Effector CD8-positive, alpha-beta T cell (primary cell): Measurements from ENCODE around the gene TLL2.

Experiments used
- DNase-seq: peaks from one replicate; lab custom pipeline; 2025; lab: John Stamatoyannopoulos, UW

Gene TLL2

DNA sequence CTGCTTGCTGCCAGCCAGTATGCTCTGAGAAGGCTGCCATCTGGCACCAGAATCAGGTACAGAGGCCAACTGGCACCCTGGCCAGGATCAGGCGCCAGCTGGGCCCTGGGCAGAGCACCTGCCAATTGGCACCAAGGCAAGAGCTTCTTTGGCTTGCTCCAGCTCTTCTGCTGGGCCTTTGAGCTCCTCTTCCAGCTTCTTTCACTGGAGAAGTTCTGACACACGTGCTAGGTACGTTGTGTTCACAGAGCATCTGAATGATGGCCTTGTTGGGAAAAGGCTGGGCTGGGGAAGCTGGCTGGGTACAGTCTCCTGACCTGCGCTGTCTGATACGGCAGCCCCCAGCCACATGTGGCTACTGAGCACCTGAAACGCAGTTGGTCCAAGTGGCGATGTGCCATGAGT lies 123.3 kb downstream of the TLL2 start:
- DNase-seq = no peak

DNA sequence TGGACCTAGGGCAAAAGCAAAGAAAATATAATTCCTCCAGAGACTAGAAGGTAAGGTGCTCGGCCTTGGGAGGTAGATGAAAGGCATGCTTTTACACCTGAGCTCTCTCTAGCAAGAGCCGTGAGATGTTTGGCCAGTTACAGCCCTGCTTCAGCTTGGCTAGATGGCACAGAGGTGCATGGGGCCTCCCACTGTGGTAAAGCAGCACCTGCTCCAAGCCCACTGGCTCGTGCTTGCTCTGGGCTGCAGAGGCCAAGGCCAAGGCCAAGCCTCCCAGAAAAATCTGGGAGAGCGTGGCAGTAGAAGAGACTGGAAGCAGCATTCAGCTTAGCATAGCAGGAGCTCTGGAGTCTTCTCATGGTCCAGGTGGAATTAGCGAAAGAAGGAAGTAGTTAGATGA lies 123.9 kb downstream of the TLL2 start:
- DNase-seq = no peak

DNA sequence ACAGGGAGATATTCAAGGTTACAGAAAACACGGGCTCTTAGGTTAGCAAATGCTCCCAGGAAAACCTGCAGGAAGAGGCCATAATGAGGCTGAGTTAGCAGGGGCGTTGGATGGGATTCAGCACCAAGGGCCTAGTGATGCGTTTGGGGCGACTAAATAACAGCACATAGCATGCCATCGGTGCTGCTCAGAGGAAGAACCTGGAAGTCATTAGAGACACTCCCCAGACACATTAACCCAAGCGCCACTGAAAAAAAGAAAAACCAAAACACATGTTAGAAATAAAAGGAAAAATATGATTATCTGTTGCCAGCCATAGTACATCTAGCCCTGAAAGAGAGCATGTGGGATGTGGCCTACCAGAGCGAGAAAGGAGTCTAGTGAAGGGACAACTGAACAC lies 126.1 kb downstream of the TLL2 start:
- no peak for DNase-seq

DNA sequence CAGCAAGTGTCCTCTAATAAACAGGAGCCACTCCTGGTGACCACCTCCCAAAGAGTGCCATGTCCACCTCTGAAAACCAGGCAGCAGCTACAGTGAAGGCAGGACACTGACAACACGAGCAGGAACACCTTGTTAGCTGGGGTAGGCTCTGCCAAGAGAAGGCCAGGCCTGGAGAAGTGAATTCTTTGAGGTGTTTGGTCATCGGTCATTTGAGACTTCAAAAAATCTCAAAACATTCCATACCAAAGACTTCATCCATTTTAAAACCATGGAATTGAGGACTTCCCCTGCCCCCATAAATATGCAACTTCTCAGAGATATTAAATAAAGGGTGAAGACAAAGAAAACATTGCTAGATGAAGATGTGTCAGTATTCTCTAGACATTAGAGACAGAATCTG lies 126.6 kb downstream of the TLL2 start:
- no peak for DNase-seq

DNA sequence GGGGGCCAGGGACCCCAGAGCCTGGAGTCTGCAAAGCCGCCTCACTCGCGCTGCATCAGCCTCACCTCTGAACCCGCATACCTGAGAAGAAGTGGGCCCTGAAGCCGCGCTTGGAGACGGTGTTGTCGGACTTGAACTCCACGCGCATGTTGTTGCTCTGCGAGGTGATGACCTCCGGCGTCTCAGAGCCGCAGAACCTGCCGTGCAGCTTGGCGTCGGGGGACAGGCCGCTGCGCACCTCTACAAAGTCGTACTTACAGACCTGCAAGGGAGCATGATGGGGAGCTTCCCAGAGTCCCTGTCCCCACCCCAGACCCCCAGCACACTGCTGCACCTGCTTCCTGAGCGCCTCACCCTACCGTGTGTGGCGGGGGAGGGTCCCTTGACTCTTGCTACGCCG lies 129.2 kb downstream of the TLL2 start:
- DNase-seq = no peak

DNA sequence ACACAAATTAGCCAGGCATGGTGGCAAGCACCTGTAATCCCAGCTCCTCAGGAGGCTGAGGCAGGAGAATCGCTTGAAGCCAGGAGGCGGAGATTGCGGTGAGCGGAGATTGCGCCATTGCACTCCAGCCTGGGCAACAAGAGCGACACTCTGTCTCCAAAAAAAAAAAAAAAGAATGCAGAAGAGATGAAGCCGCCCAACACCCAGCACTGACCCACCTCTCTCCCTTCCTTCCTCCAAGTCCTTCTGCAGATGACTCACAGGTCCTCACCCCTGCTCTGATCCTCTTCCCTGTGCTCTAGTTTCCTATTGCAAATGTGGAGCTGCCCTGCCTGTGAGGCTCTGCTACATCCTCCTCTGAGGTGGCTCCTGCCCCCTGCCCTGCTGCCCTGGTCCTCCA lies 132.9 kb downstream of the TLL2 start:
- DNase-seq = no peak

DNA sequence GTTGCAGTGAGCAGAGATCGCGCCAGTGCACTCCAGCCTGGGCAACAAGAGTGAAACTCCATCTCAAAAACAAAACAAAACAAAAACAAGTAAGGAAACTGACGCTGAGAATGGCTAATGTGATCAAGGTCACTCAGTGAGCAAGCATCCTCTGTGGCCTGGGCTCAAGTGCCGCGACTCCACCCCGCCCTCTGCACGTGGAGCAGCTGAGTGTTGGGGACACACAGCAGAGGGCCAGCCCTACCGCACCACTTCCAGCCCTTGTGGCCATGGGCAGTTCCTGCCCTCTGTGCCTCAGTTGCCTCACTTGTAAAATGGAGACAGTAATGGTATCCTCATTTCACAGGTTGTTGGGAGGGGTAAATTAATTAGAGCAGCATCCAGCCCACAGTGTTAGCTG lies 134.0 kb downstream of the TLL2 start:
- DNase-seq = no peak

DNA sequence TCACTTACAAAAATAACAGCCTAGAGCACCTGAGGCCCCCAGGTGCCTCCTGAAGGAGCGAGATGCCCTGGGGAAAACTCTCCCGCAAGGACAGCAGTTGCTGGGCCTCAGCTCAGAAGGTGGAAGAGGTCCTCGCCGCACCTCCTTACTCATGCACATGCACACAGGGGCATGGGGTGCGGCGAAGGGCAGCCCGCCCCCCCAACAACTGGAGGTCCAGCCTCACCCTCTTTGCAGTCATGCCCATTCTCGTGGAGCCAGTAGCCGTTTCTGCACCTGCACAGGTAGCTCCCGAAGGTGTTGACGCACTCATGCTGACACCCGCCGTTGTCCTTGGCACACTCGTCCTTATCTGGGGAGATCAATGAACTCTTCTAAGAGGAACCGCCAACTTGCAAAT lies 135.0 kb downstream of the TLL2 start:
- DNase-seq = no peak

DNA sequence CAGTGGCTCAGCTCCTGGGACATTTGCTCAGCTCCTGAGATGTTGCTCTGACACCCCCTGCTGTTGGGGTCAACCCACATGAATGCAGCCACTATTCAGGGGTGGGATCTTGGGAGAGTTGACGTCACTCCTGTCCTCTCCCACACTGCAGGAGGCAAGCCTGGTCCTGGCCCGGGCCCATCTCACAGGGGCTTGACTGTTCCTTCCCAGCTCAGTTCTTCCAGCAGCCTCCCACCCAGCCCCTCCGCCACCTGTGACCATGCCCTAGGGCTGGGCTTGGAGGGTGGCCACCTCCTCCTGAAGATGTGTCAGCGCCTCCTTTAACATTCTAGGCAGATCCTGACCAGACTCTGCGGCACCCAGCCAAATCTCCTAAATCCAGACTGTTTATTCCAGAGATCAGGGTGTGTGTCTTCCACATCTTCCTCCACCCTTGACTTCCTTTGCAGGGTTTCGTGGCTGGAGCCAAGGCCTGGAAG lies 135.9 kb downstream of the TLL2 start:
- no peak for DNase-seq

DNA sequence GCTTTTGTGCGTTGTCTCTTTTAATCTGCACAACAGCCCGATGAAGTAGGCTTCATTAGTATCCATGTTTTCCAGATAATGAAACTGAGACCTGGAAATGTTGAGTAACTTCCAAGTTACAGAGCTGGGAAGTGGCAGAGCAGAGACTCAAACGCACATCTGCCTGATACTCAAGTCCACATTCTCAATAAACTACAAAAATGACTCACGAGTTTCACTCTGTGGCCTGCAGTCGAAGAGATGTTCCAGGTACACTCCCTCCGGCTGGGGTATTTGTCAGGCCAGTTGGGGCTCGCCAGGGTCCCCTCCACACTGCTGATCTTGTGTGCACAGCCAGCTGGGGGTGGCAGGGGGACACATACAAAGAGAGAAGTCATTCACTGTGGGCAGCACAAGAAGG lies 137.2 kb downstream of the TLL2 start:
- DNase-seq = no peak

DNA sequence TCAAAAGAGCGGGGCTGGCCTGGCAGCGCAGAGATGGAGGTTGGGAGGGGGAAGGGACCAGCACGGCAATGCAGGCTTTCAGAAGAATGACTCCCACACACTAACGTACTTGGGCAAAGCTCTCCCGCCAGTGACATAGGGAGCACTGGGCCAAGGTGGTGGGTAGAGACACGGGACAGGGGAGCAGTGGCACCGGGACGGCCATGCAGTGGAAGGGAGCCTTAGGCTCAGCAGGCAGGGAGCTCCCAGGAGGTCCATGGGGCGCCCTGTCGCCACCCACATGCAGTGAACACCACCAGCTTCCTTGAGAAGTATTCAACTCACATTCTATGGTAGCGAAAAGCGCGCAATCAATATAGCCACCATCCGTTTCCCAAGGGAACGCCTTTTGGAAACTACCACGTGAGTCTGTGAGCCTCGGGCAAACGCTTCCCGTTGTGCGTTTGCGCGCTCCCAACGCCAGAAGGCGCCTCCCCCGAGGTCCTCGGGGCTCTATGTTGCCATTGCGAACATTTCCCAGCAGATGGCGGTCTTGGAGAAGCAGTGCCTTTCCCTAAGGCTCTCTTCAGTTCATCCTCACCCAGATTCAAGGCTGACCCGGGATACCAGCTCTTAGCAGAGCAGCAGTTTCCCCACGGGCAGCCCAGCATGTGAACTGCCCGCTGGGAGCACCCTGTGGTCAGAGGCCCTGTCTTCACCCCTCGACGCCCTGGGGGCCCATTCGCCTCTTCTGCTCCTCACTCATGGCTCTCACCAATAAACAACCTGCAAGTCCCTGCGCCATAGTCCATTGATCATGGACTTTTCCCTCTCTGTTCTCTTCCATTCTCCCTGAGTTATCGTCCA lies 138.5 kb downstream of the TLL2 start:
- peak; percentile 55 for DNase-seq

DNA sequence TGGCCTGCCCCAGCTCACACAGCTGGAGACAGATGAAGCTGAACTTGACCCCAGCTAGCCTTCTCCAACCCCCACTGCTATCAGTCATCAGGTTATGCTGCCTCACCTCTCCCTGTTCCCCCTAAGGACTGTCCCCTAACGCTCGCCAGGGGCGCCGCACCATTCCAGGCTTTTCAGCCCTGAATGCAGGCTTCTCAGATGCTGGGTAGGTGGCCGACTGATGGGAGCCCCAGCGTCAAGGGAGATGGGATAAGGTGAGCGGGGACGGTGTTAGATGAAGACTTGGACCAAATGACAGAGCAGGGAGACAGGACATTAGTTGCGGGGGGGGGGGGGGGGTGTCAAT lies 139.1 kb downstream of the TLL2 start:
- no peak for DNase-seq

DNA sequence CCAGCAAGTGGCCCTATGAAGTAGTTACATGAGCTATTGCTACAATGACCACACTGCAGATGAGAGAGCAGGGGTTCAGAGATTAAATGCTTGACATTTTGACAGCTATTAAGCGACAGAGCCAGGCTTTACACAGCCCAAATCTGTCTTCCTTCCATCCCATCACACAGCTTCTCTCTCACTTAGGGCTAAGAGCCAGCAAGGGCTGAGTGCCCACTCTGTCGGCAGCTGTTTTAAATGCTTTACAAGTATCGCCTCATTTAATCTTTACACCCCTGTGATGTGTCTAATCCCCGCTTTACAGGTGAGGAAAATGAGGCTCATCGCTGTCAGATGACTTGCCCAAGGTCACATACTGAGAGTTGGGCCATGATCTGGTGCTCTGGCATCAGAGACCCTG lies 139.7 kb downstream of the TLL2 start:
- no peak for DNase-seq

DNA sequence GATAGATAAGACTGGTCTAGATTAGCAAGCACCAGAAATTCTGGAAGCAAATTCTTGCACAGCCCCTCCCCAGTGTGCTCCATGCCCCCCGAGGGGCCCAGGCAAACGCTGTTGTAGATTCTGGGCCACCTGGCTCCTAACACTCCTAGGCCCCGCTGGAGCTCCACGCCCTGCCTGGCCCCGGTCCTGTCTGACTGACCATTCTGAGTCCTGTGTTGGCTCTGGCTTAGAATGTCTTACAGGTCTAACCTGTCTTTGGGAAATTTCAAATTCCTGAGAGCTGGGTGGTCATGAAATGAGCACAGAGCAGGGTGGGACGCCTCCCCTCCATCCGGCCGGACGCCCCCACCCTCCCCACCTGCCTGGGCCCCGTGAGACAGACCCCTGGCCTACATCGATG lies 142.4 kb downstream of the TLL2 start:
- no peak for DNase-seq

DNA sequence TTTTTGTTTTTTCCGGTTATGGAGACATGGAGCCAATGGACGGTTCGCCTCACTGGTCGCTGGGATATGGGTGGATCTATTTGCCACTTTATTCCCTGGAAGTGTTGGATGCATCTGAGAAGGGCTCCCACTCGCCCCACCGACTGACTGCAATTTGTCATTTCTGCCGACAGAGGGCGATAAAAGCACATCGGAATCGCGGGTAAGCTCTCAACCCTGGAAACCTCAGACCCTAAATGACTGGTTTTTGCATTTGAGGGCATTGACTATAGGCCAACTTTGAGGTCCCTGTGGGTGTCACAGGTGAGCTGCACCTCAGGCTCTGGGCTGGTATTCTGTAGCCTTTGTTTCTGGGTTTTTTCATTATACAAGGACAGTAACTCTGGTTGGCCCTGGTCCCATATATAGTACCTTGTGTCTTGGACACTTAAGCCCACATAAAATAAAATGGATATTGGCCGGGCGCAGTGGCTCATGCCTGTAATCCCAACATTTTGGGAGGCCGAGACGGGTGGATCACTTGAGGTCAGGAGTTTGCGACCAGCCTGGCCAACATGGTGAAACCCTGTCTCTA lies 143.1 kb downstream of the TLL2 start:
- peak; percentile 31 for DNase-seq

DNA sequence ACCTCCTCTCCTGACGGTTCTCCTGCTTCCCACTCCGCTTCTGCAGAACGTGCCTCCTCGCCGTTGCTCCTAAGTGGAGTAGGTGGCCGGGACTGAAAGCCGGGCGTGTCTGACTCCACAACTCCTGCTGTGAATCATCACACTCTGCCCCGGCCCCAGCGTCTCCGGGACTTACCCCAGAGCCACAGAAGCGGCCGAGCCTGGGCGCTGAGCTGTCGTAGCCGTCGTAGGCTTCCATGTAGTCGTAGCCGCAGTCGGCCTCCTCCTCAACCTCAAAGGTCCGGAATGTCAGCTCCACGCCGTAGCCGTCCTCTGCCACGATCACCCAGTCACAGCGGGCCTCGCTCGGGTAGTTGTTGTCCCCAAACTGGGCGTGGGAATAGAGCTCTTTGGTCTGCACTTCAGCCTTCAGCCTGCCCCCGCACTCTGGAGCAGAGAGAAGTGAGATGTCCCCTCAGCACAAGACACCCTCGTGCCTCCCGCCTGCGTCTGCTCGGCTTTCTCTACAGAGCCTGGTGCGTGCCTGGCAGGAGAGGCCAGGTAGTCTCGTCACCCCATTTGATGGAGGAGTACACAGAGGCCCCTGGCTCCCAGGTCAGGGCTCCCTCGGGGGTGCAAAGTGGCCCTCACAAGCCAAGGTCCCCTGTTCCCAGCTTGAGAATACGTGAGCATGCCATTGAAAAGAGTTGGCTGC lies 143.7 kb downstream of the TLL2 start:
- DNase-seq = no peak

DNA sequence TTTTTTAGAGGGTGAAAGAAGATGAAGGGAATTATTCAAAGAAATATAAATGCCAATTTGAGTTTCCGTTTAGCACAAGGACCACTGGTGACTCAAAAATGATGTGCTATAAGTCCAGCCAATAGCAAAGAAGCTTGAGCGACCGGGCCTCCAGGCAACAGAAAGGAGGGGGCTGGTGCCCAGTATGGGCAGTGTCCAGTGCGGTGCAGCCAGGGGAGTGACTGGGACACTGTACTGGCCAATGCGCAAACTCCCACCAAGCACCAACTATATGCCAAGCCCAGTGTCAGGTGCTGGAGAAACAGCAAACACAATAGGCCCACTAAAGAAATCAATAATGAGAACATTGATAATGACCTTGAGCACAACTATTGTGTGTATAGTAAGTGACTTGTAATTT lies 144.8 kb downstream of the TLL2 start:
- DNase-seq = no peak

DNA sequence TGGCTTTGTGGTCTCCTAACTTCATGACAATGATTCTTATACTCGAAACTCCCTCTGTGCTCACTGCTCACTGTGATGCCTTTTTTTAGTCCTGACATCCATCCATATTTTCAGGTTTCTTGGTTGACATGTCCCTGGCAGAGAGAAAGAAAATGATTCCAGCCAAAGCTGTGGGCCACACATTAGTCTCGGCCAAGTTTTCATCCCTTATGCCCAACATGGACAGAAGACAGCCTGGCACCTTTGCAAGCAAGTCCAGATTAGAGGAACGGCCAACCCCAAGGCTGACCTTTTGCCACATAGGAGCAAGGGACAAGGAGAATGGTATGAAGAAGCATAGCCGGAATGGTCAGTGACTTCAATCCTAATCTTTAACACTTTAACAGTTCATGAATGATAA lies 146.3 kb downstream of the TLL2 start:
- no peak for DNase-seq

DNA sequence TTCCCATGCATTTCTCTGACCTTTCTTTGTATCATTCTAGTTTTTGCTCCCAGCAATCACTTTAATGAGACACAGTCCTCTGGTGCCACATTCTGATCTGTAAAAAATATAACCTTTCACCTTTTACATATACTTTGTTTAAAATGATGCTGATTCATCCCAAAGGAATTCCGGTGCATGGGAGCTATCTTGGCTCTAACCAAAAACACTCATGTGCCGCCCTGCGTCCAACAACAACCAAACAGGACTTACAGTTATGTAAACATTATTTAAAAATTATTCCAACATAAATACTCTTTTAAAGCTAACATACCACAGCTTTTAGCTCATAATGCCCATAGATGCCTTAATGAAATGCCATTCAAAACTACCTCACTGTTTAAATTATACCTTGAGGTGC lies 147.2 kb downstream of the TLL2 start:
- DNase-seq = no peak

DNA sequence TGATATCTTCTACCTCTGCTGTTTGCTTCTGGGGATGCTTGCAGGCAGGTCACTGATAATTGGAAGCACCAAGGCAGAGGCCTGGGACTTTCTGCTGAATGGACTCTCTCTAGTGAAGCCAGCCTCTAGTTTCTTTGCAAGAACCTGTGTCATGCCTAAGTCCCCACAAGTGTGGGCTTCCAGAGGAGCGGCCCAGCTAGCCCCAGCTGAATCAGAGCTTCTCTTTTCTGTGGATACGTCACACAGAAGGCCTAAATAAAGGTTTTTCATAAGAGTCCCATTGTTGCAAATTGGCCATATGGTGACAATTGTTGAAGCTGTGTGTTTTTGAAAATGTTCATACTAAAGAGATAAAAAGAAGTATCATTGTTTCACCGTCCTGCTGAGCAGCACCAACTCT lies 148.2 kb downstream of the TLL2 start:
- no peak for DNase-seq

DNA sequence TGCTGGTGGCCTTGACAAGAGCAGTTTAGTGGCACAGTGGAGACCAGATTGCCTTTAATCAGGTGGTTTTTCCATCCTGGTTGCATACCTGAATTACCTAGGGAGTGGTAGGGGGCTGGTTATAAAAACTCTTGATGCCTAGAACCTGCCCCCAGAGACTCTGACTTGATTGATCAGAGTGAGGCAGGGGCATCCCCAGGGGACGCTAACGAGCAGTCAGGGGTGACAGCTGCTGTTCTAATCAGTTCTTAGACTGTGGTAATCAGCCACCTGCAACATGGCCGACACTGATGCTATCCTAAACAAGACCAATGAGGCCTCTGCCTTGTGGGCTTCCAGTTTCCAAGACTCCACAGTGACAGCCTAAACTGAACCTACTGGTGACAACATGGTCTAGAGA lies 153.0 kb downstream of the TLL2 start:
- DNase-seq = no peak

DNA sequence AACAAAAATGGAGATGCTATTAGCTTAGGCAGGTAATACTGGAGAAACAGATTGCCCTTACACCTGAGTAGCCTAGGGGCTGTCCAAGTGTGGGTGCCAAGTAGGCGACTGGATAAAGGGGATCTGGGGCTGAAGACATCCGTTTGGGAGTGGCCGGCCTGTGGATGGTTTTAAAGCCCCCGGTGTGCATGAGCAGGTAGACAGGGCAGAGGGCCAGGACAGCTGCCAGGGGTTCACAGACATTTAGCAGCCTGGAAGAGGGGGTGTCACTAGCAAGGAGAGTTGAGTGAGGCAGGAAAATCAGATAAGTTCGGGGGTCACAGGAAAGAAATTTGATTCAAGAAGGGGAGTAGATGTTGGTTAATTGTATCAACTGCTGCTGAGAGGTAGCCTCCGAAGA lies 153.4 kb downstream of the TLL2 start:
- no peak for DNase-seq

DNA sequence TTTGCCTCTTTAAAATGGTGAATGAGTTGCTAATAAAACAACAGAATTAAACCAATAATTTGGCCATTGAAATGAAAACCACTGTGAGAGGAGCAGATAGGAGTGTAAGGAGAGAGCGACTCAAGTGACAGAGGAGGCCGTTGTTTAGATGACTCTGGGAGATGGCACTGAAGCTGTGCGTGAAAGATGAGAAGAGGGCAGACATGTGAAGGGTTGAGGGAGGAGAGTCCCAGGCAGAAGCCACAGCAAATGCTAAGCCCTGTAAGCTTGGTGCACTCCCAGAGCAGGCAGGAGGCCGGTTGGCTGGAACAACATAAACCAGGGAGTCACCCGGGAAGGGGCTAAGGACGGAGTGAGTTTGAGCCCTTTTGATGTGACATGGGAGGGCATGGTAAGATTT lies 154.1 kb downstream of the TLL2 start:
- DNase-seq = no peak
